Medulla oblongata (tissue), 1 donor: ENCODE data around the gene TRERF1.
"Not testable (repeated sequence)": the region's sequence is repeated elsewhere in the genome, so short reads cannot be mapped to it uniquely, and the experiment has no call there.

Experiments used
- DNase-seq: peaks from one replicate; pipeline ENCODE4 v3.0.0-alpha.2; 2015; ENCODE audit errors: extremely low spot score

TRERF1 gene

DNA sequence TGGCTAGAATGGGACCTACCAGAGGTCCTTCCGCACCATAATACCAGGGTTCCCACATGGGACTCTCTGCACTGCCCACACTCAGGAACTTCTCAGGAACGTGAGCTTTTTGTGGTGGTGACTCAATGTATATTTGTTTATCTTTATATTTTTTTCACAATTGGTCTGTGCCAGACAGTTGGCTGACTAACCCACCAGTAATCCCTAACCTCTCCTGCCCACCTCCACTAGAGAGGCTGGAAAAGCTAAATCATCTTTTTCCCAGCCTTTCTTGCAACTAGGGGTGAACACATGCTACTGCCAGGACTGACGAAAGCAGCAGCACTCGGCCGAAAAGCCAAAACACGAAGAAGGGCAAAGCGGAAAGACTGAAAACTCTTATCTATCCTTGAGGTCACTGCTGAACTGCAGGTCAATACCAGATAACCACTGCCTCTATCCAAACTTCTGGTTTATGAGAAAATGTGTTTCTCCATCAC lies 112.9 kb downstream of the TRERF1 start:
- no peak for DNase-seq

DNA sequence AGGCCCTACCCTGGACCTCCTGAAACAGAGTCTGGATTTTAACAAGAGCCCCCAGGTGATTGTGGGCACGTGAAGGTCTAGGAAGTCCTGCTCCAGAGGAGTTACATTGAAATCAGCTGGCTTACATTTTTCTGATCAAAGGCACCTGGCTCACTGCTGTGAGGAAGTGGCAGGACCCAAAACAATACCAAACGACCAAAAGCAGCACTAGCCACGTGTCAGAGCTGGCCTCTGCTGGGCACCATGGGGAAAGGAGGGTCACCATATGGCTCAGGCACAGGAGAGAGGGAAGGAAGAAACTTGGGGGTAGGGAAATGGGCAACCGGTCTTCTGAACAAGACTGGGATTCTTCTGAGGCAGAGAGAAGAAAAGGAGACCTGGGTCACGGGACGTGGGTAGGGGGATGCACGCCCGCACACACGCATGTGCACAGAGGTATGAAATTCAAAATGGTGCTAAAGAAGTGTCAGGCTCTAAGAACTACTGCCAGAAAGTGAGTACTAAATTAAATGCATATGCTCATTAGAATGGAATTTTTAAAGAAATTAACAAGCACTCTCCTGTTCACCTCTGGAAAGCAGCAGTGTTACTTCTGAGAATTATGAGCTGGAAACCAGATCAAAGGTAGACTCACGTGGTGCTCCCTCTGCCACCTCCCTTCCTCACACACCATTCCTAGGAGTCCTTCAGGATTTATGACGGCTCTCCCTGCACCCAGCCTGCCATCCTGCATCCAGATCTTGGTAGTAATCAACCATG lies 113.6 kb downstream of the TRERF1 start:
- DNase-seq = no peak

- no peak for DNase-seq
These were observed 115.3 kb downstream of the TRERF1 start for GRCh38 chr6:42336431-42336830.

DNA sequence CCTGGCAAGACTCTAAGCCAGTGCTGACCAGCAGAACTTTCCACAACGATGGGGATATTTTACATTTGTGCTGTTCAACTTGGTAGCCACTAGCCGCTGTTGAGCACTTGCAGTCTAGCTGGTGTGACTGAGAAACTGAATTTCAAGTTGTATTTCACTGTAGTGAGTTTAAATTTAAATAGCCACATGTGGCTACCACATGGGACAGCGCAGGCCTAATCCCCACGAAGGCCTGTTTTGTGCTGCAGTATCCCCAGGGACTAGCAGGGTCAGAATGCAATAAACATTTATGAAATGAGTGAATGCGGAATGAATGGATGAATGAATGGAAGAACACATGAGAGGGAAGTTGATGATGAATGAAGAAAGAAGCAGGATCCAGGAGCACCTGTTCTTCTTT lies 115.8 kb downstream of the TRERF1 start:
- DNase-seq = no peak

DNA sequence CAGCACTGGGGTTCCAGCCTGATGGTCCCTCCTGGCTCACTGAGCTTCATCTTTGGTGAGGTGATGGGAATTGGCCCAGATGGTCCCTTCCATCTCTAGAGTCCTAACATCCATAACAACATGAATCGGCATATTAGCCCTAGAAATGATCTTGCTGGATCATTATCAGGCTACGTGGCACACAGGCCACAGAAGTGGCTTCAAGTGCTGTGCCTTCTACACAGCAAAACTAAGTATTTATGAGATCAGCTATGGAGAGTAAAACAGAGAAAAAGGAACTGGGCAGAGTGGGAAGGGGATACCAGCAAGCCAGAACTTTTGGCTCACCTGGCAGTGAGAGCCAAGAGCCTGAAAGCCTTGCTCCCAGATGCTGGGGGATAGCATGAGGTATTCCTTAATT lies 116.9 kb downstream of the TRERF1 start:
- no peak for DNase-seq

DNA sequence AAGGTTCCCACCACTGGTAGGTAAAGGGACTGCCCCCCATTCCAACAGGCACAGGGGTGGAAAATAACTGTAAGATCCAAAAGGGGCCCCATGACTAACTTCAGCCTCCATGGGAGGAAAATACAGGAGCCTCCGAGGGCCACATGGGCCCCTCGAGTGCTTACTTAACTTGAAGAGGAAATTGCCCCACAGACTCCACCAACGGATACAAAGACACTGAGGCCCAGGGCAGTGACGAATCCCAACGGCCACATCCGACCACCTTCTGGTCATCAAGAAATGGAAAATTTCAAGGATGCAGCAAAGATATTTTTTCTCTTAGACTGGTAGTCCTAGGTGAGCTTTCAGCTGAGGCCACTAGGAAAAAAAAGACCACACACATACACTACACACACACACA lies 118.1 kb downstream of the TRERF1 start:
- no peak for DNase-seq

GRCh38 chr6:42332916-42333315 lies 118.8 kb downstream of the TRERF1 start:
- DNase-seq = no peak

GRCh38 chr6:42331019-42331418 lies 120.7 kb downstream of the TRERF1 start:
- DNase-seq = no peak

GRCh38 chr6:42326248-42326647 lies 125.5 kb downstream of the TRERF1 start:
- DNase-seq = no peak

DNA sequence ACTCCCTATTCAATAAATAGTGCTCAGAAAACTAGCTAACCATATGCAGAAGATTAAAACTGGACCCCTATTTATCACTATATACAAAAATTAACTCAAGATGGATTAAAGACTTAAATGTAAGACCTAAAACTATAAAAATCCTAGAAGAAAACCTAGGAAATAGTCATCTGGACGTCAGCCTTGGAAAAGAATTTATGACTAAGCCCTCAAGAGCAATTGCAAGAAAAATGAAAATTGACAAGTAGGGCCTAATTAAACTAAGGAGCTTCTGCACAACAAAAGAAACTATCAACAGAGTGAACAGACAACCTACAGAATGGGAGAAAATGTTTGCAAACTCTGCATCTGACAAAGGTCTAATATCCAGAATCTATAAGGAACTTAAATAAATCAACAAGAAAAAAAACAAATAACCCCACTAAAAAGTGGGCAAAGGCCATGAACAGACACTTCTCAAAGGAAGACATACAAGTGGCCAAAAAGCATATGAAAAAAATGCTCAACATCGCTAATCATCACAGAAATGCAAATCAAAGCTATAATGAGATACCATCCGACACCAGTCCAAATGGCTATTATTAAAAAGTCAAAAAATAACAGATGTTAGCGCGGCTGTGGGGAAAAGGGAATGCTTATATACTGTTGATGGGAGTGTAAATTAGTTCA lies 126.9 kb downstream of the TRERF1 start:
- DNase-seq = not testable (repeated sequence)

- no peak for DNase-seq
These were observed 129.1 kb downstream of the TRERF1 start for GRCh38 chr6:42322676-42323075.

GRCh38 chr6:42321976-42322375 lies 129.8 kb downstream of the TRERF1 start:
- no peak for DNase-seq

GRCh38 chr6:42320762-42321161 lies 131.0 kb downstream of the TRERF1 start:
- no peak for DNase-seq

DNA sequence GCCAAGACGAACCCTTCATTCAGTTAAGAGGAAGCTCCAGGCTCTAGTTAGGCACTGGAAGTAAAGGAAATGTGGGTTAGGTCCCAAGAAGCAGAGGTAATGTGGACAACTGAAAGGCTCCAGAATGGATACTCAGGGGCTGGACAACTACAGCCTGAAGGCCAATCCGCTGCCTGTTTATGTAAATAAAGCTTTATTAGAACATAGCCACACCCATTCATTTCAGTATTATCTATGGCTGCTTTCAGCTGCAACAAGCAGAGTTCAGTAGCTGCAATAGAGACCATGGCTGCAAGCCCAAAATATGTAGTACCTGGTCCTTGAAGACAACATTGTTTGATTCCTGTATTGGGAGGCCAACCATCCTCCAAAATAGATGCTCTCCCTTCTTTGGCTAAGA lies 133.2 kb downstream of the TRERF1 start:
- no peak for DNase-seq

- peak; percentile 3 for DNase-seq
These were observed 134.7 kb downstream of the TRERF1 start for GRCh38 chr6:42316981-42317380.

DNA sequence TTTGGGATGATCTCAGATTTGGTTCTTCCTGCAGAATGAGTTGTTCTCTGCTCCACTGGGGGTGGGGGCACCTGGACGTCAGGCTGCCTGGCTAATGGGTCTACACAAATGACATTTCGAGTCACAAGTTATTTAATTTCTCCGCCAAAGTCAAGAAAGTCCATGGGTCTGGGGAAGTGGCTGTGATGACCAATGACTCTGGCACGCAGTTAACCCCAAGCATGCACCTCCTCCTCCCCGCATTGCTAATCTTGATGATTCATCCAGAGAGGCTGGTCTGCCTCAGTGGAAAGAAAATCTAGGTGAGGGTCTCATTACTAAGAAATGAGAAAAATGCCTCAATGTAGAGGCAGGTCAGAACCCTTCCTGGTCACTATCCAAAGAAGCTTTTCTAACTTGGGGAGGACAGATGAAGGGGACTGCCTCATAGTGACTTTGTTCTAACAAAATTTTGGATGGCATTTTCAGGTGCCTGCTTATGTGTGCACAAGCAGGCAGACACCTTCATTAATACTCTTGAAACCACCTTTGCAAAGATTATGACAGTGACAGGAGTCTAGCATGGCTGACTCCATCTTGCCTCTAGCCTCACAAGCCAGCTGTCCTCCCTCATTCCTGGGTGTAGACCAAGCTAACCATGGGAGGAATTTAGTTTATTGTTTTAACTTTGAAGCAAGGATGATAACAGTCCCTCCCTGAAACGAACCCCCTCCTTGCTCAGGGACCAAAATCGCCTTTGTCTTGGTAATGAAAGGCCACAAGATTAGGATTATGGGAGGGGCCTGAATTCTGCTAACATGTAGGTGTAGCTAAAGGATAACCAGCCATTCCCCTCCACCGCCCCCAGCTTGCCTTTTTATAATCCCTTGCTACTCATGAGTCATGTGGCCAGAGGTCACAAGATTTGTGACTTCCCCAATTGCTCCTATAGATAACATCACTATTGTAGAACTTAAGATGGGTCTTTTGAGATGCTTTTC lies 135.4 kb downstream of the TRERF1 start:
- peak; percentile 42 for DNase-seq

DNA sequence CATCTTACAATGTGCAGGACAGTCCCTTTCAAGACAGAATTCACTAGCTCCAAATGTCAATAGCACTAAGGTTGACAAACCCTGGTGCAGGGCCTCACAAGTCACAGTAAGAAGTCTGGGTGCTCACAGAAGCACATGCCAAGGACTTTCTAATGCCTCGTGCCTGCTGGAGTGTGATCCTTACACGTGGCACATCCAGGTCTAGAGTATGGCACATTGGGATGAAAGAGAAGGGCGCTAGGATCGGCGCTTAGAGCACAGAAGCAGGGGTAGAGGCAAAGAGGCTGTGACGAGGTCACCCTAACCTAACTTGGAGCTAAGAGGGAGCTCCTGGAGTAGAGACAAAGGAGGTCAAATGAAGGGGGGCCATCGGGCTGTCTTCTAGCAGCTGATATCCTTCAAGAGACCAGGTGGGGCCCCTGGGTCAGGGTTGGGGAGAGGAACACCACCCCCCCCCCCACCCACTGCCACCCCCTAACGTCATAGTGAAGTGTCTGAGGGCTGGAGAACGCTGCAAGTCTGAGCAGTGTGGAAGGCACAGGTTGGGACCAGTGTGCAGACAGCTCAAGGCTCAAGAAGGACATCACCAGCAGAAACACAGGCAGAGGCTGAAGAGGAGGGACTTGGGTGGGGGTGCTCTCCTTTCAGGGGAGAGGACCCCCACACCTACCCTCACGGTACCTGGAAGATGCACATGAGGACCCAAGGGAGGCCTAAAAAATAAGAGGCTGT lies 136.3 kb downstream of the TRERF1 start:
- no peak for DNase-seq

DNA sequence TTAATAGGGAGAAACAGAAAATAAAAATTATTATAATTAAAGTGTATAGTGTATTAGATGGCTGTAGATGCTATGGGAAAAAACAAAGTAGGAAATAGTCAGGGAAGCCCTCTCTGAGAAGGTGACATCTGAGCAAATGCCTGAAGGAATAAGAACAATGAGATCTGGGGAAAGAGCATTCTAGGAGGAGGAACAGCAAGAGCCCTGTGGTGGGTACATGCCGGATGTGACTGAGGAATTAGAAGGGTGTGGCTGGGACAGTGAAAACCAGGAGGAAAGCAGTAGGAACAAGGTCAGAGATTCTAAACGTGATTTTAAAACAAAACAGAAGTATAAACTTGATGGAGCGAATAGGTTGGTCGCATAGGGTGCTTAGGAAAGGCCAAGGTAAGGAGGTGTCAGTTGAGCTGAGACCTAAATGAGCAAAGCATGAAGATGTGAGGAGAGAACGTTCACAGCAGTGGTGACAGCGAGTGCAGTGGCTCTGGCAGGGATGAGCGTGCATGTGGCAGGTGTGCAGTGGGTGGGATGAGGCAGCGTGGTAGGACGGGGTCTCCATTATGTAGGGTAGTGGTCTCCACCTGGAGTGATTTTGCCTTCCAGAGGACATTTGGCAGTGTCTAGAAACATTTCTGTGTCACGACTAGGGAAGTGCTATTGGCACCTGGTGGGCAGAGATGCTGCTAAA lies 137.0 kb downstream of the TRERF1 start:
- no peak for DNase-seq

DNA sequence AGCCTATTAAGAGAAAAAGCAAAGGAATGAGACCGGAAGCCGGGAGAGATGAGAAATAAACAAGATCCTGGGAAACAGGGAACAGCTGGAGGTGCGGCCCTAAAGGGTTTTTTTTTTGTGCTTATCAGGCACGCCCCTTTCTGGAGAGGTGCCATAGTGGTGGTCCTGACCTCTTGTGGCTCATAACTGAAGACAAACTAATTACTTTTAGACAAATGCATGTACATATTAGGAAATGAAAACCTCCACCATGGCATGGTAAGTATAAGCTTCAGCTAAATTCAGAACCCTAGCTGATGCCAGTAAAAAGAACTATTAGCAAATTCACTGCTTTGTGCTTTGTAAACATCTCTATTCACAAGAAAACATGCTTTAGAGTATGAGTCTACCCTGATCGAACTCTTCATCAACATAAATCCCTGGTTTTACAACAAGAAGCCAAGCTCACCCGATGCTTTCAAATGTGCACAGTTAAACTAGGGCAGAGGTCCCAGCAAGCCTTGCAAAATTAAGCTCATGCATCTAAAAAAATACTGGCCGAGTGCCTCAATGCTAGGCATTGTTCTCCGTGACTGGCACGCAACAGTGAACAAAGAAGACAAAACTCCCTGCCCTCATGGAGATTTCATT lies 137.7 kb downstream of the TRERF1 start:
- no peak for DNase-seq

DNA sequence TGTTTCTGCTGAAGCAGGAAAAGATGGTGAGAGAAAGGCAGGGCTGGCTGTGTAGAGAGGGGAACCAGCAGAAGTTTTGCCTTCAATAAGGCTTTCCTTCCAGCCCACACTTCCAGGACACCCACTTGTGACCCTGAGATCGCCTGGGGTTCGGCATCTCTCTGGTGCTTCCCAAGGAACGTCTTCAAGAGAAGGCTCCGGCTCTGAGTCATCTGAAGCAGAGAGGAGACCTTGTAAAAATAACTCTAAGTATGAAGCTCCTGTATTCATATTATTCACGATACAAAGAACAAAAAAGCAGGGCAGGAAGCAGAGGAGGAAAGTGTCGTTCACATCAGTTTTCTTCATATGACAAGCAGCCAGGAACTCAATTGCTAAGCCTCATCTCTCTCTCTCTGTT lies 138.7 kb downstream of the TRERF1 start:
- no peak for DNase-seq

GRCh38 chr6:42307141-42307470 lies 144.6 kb downstream of the TRERF1 start:
- no peak for DNase-seq
